Activated CD8-positive, alpha-beta memory T cell treated with anti-CD3 and anti-CD28 coated beads for 36 hours (primary cell): ENCODE results near the gene DICER1. TPM values are rescaled to one million over a fixed set of nuclear protein-coding genes. Genes with fewer than 3 reads are reported as not detected.
"Not testable (repeated sequence)": the region's sequence is repeated elsewhere in the genome, so short reads cannot be mapped to it uniquely, and the experiment has no call there.

Source experiments
- CTCF ChIA-PET: fragments of 350-600 bp; sonication (Branson Sonifier 250); formaldehyde crosslinking; loops from one replicate; lab custom pipeline; 2021; ENCODE audit warnings: antibody characterized with exemption; lab: Charles Lee
- POLR2A ChIA-PET: fragments of 350-600 bp; sonication (Branson Sonifier 250); formaldehyde crosslinking; loops from one replicate; lab custom pipeline; 2021; ENCODE audit warnings: antibody characterized with exemption; lab: Charles Lee
- total RNA-seq, 2 experiments: library from RNA; stranded (reverse); gene quantifications; one replicate each; pipeline ENCODE4 v1.2.3, GENCODE V29; 2021

Gene DICER1
- total RNA-seq, 2 experiments from 2014 or later = 58.0 to 59.4 TPM

DNA sequence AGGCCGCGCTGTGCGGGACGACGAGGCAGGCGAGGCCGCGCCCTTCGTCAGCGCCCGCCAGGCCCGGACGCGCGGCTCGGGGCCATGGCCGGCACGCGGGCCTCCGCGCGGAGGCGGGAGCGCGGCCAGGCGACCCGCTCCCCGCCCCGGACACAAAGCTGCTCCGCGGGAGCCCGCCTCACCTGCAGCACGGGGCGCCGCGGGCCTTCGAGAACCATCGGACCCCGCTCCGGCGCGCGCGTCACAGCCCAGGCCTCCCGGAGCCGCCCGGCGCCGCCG, 342 bp downstream of the DICER1 start:
- ChIA-PET CTCF (no interaction called here), POLR2A (interaction anchor here (1.1 kb wide), 1 partner anchor 367 kb away, joined by 3 read pairs; no protein-coding TSS in a partner anchor)

DNA sequence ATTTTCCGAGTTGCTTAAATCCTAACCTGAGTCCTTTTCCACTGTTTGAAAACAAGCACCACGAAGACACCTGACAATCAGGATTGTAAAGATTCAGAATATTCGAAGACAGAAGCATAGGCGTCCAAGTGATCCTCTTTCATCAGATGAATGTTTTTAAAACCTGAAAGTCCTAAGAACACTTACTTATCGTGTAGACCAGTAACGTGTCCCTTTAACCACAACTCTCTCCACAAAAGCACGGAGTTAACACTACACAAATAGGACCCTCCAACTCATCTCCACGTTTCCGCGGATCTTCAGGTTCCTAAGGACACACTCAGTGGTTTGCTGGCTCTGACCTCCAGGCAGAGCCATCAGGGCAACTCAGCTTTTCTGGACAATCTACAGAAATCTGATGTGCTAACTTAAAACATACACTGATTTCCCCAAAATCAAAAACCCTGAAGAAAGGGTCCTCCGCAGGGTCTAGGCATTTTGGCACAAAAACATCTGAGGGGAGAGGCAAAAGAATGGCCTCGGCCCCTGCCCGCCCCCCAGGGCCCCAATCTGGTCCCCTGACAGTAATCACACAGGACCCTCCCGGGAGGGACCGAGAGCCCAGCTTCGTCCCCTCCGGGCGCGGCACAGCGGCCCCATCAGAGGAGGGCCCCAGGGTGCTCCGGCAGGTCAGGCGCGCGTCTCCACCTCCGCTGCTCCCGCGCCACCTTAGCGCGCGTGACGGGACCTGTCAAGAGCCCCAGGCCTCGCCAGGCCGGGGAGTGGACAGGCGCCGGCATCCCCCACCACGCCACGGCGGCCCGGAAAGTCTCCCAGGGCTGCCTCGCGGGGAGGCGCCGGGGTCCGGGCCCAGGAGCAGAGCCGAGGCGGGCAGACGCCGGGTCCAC, 925 bp downstream of the DICER1 start:
- ChIA-PET POLR2A (no interaction called here), CTCF (no interaction called here)

DNA sequence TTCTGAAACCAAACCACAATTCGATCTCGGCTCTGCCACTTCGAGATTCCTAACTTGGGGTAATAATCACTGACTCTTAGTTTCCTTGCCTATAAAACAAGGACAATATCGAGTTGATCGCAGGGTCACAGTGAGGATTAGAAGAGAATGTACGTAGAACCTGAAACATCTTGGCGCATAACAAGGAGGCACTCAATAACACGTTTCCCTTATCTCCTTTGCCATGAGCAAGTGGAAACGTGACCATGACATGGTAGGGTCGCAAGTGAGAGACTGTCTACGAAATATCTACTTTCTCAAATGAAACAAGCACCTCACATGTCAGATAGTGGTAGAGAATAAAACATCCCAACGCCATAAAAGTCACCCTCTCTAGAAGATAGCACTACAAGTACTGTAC, 2.3 kb downstream of the DICER1 start:
- CTCF ChIA-PET = interaction anchor here (0.6 kb wide), 1 partner anchor 109 kb away, joined by 3 read pairs; no protein-coding TSS in a partner anchor
- POLR2A ChIA-PET = no interaction called here

DNA sequence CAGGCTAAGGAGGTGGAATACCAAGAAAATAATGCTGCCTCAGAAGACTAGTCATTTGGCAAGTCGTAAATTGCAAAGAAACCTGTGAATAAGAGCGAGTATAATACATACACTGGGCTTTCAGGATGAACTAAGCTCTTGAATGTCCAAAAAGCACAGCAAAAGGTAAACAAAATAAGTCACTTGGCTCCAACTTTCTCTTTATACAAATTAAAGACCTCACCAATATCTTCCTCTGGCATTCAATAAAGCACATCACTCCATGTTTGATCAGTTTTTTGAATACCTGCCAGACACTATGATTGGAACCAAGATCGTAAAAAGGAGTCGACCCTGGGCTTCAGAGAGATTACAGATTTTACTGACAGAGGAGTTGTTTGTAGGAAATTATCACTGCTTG, 3.5 kb downstream of the DICER1 start:
- ChIA-PET POLR2A (no interaction called here), CTCF (no interaction called here)

DNA sequence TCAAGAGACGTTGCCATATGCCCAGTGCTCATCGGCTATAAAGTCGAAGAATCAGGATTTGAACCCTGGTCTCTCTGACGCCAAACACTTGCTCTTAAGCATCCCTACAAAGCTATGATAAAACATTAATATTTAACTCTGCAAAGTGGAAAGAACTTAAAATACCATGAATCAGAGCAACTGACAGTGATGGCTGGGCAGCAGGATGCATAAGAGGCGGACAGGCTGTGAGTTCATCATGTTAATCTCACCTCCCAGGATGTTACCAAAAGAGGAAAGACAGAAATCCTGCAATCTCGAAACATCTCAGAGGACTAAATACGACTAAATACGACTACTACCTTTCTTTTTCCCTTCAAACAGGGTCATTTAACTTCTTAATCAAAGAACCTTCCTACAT, 5.8 kb downstream of the DICER1 start:
- CTCF ChIA-PET = interaction anchor here (0.8 kb wide), 1 partner anchor 27 kb away, joined by 3 read pairs; no protein-coding TSS in a partner anchor
- POLR2A ChIA-PET = no interaction called here

DNA sequence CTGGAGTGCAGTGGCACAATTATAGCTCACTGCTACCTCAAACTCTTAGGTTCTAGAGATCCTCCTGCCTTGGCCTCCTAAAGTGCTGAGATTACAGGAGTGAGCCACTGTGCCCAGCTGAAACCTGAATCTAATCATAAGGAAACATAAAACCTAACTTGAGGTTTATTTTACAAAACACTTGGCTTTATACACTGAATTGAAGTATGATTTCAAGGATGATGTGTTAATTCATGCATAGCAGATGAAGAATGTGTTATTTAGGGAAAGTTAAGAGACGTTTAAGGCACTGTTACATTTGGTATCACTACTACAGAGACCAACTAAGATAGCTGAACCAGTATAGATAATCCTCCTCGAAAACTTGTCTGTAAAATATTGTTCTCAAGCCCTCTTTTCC, 6.4 kb downstream of the DICER1 start:
- ChIA-PET POLR2A (no interaction called here), CTCF (interaction anchor here (0.8 kb wide), 1 partner anchor 26 kb away, joined by 3 read pairs; no protein-coding TSS in a partner anchor)

DNA sequence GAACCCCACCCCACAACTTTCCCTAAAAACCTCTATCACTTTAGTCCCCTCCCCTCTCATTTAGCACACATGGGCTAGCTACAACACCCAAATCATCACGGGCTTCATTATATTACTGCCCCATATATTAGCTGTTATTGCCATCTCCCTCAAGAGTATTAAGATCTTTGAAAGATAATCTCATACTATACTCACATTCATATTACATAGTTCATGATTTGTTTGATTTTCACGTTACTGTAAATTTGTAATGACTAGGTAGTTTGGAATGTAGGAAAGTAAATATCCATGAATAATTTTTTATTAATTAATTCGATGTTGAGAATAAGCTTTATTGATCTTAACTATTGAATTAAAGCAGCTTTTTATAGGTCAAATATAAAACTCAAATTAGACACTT, 7.9 kb downstream of the DICER1 start:
- POLR2A ChIA-PET = interaction anchor here (1.0 kb wide), 1 partner anchor 8 kb away, joined by 3 read pairs; no protein-coding TSS in a partner anchor
- CTCF ChIA-PET = no interaction called here

DNA sequence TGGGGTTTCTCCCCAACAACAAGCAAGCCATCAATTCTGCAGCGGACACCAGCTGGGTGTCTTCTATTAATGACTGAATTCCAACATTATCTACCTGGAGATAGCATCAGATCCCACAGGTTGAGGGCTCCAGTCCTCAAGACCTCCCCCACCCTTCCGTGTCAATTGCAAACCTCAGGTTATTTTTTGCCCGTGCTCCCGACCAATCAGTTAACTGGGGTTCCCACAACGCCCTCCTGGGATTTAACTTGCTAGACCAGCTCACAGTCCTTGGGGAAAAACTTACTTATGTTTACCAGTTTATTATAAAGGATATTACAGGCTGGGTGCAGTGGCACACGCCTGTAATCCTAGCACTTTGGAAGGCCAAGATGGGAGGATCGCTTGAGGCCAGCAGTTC, 9.7 kb downstream of the DICER1 start:
- ChIA-PET CTCF (no interaction called here), POLR2A (no interaction called here)

DNA sequence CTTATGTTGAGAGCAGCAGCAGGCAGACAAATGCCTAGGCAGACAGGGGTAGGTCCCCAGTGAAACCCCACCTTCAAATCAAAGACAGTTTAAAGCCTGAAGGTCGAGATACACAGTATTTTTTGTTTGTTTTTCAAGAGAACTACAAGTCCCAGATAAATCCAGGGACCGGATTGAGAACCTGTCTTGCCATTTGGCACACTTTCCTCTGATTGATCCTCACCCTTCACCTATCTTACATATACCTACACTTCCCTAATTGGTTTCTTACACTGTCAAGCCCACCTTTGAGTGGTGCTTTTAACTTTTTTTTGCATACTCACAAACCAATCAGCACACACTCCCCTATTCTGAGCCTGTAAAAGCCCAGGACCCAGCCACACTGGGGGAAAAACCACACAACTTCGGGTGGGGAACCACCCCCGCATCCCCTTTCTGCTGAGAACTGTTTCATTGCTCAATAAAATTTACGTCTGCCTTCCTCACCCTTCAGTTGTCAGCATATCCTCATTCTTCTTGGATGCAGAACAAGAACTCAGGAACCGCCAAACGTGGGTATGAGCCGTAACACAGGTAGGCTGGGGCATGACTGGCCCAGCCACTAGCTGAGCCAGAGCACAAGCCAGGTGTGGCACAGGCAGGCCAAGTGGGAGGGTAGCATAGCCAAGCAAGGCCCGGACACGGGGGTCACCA, 11.1 kb downstream of the DICER1 start:
- POLR2A ChIA-PET = no interaction called here
- CTCF ChIA-PET = no interaction called here

DNA sequence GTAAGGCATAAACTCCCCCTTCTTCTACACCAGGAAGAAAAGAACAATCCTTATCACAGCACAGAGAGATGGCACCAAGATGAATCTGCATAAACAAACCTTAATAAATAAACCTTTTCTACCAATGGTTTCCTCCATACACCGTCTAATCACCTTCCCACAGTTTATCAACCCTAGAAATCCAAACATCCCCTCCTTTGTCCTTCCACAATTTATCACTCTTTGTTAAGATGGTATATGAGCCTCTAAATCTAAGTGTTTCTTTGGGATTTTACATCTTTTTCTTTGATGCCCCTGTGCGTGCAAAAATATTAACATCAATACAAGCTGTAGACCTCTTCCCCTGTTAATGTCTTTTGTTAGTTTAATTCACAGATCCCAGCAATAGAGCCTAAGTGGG, 12.5 kb downstream of the DICER1 start:
- ChIA-PET POLR2A (no interaction called here), CTCF (no interaction called here)

DNA sequence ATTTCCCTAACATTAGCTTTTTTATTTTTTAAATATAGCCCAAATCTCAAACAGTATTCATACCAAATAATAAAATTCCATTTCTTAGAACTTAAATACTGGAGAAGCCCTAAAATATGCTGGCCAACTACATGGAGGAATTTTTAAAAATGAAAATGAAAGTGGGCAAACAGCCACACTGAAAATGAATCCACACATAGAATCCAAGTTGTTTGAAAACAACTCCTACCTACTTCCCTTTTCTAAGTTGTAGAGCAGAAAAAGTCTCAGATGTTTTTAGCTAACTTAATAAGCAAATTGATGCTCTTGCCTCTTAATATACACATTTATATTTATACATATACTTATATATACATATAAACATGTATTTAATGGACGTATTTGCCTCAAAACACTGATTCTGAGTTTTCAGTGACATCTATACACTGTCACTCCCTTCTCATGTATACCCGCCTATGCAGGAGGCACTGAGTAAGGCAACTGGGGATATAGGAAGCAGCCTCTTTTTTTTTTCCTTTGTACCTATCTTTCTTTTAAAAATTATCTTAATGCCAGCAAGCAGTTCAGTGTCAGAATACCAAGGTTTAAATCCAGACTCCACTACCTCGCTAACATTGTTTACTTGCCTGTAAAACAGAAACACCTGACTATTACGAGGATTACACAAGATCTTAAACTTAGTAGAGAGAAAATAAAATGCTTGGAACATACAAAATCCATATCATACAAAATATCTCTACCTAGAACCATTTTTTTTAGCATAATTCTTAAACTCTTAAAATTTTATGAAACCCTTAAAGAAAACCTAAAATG, 13.3 kb downstream of the DICER1 start:
- ChIA-PET CTCF (no interaction called here), POLR2A (no interaction called here)

DNA sequence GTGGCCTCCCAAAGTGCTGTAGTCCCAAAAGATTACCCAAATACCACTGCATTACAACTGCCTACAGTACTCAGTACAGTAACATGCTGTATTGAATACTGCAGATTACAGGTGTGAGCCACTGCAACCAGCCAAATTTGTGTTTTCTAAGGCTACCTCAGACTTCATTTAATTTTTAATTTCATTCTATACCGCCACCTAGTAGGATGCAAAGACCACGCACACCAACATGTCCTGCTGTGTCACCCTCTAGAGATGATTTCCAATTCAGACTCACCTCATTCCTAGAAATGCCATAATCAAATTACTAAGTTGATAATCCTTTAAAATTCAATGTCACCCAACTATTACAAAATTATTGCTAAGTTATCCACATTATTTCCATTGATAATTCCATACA, 15.1 kb downstream of the DICER1 start:
- ChIA-PET CTCF (no interaction called here), POLR2A (no interaction called here)

DNA sequence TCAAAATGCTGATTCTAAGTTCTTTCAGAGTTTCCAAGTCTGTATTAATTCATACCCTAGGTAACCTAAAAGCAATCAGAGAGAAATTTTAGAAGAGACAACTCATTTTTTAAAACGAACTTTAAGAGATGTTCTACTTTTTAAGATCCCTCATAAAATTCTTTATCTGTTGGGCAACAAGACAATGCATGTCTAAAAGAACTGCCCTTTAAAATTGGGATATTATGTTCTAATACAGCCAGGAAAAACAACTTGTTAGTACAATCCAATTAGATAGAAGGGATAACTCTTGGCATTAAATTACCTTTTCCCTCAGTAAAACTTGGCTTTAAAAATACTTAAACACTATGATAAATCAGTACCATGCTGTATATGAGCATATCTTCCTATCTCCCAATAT, 15.6 kb downstream of the DICER1 start:
- ChIA-PET POLR2A (no interaction called here), CTCF (no interaction called here)

DNA sequence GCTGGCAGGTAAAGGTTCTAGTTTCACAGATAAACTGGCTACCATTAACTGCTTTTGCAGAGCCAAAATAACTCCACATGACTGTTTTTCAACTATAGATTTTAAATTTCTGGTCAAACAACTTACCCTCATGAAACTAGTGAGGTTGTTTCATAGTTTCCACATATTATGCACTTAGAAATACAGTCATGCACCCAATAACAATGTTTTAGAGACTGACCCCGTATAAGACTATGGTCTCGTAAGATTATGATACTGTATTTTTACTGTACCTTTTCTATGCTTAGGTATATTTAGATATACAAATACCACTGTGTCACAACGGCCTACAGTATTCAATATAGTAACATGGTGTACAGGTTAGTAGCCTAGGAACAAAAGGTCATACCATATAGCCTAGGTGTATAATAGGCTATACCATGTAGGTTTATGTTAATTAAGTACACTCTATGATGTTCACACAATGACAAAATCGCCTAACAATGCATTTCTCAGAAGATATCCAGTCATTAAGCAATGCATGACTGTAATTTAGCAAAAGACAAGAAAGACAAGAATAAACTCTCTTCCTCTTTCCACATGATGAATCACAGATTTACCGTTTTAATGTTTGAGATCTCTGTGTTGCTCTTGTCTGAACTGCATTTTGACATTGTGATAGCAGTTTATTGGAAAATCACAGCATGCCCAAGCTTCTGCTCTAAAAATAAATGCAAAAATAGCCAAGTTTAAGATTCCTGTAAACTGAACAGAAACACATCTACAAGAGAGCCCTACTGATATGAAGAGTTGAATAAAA, 17.1 kb downstream of the DICER1 start:
- CTCF ChIA-PET = no interaction called here

DNA sequence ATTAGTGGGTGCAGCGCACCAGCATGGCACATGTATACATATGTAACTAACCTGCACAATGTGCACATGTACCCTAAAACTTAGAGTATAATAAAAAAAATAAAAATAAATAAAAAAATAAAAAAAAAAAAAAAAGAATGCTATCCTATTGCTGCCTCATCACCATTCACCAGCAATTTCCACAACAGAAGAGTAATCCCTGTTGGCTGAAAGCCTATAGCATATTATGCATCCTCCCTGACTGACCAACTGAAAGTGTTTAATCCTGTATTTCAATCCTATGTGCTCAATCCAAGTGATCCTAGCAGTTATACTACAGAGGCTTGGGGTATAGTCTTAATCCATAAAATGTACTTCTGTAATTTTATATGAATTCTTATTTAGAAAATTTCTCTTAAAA, 18.5 kb downstream of the DICER1 start:
- POLR2A ChIA-PET = no interaction called here
- CTCF ChIA-PET = no interaction called here

More for the DNA sequence above, 17.1 kb downstream of the DICER1 start:
- POLR2A ChIA-PET = no interaction called here

DNA sequence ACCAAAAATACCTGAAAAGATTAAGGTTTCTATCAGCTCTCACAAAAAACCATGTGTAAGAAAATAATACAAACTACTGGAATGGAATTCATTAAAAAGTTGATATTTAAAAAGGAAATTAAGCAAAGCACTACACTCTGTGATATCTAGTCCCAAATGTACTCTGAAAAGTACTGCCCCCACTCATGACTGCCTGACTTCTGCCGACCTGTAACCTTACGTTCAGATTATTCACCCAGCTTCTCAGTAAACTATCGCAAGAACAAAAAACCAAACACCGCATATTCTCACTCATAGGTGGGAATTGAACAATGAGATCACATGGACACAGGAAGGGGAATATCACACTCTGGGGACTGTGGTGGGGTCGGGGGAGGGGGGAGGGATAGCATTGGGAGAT, 18.9 kb downstream of the DICER1 start:
- POLR2A ChIA-PET, CTCF ChIA-PET: not testable (repeated sequence)

DNA sequence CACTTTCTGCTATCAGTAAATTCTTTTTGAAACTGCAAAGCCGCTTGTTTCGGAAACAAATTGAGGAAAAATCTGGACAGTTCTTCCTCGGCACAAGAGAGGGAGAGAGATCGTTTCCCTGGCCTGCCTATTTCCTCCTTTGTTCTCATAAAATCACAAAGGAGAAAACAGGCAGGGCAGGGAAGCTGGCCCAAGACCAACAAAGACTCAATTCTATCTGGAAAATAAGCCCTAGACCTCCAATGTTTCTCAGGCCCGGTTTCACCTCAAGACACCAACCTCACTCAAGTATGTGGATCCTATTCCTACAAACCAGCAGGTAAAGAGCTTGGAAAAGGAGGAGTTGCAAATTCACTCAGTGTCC, 19.5 kb downstream of the DICER1 start:
- ChIA-PET CTCF (no interaction called here), POLR2A (no interaction called here)

DNA sequence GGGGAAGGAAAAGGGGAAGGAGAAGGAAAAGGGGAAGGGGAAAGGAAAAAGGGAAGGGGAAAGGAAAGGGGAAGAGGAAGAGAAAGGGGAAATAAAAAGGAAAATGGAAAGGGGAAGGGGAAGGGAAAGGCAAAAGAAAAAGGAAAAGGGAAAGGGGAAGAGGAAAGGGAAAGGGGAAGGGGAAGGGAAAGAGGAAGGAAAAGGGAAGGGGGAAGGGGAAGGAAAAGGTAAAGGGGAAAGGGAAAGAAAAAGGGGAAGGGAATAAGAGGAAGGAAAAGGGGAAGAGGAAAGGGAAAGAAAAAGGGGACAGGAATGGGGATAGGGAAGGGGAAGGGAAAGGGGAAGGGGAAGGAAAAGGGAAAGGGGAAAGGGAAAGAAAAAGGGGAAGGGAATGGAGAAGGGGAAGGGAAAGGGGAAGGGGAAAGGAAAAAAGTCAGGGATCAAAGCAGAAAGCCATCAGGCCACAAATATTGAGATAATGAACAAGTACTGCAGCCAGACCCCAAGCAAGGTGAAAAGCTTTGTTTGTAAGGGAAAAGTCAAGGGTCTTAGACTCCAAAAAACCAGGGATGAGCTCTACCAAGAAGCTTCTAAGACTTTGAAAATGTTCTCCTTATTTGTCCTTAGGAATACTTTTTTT, 20.0 kb downstream of the DICER1 start:
- ChIA-PET CTCF (no interaction called here), POLR2A (no interaction called here)

DNA sequence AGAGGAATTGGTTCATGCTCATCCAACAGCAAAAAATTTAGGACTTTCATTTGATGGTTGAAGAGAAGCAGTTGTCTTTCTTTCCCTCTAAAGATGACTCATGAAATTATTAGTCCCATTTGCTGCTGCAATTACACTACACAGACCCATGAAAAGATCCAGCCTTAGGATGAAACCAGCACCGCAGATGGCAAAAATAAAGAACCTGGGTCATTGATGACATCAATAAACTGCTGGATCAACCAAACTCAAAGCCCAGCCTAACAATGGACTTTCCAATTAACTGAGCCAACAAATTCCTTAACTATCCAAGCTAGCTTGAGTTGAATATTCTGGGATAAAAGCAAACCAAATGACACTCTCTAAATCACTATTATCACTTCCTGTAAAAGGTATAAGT, 20.7 kb downstream of the DICER1 start:
- CTCF ChIA-PET = no interaction called here
- POLR2A ChIA-PET = no interaction called here
